Neural cell (in vitro differentiated cells): Measurements from ENCODE around the gene GBX2.

ENCODE experiments used
- EZH2 ChIP-seq: fragments of 200-600, 300-800 bp; shearing (Covaris generic), sonication (generic); IDR thresholded peaks from 2 replicates; pipeline ENCODE4 v1.6.1; 2014; ENCODE audit warnings: antibody characterized with exemption, low read length, borderline replicate concordance, mild to moderate bottlenecking; ENCODE audit not compliant: insufficient read depth, poor library complexity, severe bottlenecking
- POLR2AphosphoS5 ChIP-seq: IDR thresholded peaks from 2 replicates; pipeline ENCODE4 v1.6.1; 2012
- TAF1 ChIP-seq: IDR thresholded peaks from 2 replicates; pipeline ENCODE4 v1.6.1; 2012; ENCODE audit warnings: low read depth
- TF ChIP-seq, protein P1 (sequence below): fragments of 450-650 bp; IDR thresholded peaks from 2 replicates; pipeline ENCODE4 v1.5.1; 2014; ENCODE audit warnings: antibody characterized with exemption, mild to moderate bottlenecking, moderate library complexity; ENCODE audit not compliant: poor library complexity, severe bottlenecking

DNA sequence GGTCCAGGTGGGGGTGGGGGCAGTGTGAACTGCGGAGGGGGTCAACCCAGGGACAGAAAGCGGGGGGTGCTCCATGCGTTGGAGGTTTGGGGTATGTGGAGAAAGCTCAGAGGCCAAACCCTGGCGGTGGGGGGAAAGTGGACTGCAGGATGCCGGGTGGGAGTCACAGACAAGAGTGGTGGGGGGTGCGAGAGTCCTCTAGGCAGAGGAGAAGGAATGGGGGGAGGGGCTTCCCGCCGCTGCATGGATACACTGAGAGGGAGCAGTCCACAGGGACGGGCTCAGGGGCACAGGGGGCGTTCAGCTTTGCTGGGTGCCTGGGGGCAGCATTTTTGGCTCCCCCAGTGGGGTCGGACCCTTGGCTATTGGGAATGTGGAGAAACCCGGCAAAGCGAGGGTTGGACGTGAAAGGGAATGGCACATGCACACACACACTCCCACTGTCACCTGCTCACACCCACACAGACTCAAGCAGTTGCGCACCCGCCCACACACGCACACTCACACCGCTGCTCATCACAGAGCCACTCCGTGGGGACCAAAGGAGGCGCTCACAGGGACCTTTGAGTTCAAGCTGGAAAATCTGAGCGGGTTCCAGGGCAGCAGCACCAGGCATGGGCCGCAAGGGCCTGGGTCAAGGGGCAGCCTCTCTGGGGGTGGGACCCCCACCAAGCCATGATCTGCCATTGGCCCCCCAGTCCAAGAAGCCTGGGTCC, 7.7 kb downstream of the GBX2 start:
- no peak for TF ChIP-seq TAF1
- TF ChIP-seq EZH2: no peak
- TF ChIP-seq, protein P1, sequence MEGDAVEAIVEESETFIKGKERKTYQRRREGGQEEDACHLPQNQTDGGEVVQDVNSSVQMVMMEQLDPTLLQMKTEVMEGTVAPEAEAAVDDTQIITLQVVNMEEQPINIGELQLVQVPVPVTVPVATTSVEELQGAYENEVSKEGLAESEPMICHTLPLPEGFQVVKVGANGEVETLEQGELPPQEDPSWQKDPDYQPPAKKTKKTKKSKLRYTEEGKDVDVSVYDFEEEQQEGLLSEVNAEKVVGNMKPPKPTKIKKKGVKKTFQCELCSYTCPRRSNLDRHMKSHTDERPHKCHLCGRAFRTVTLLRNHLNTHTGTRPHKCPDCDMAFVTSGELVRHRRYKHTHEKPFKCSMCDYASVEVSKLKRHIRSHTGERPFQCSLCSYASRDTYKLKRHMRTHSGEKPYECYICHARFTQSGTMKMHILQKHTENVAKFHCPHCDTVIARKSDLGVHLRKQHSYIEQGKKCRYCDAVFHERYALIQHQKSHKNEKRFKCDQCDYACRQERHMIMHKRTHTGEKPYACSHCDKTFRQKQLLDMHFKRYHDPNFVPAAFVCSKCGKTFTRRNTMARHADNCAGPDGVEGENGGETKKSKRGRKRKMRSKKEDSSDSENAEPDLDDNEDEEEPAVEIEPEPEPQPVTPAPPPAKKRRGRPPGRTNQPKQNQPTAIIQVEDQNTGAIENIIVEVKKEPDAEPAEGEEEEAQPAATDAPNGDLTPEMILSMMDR: no peak
- TF ChIP-seq POLR2AphosphoS5: no peak
